Measurements from ENCODE around the gene ITGAX.

DNA sequence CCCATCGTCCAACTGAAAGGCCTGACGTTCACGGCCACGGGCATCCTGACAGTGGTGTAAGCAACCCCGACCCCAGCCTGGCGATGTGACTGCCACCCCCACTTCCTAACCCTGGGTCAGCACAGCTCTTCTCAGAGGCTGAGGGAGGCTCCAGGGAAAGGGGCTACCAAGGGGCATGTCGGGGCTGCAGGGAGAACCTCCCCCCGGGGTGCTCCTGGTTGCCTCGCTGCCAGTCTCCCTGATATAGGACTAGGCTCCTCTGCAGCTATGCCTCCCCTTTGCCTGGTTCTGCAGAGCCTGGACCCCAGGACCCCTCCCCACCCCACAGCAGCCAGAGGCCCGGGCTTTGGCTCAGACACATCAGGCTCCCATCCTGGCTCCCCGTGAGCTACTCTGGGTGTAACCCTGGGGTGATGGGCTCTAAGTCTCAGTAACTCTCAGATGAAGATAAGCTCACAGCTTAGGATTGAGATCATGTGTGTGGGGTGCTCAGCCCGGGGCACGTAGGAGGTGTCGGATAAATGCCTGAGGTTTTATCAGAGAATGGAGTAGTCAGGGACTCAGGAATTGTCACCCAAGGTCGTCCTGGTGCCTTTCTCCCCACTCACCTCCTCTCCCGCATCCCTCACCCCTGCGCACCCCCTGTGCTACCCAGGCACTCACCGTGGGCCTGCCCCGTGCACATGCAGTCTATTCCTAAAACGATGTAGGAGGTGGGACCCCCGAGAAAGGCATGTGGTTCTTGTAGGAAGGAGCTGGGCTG lies 48.8 kb downstream of the ITGAX start:
- TF ChIP-seq, protein P1, sequence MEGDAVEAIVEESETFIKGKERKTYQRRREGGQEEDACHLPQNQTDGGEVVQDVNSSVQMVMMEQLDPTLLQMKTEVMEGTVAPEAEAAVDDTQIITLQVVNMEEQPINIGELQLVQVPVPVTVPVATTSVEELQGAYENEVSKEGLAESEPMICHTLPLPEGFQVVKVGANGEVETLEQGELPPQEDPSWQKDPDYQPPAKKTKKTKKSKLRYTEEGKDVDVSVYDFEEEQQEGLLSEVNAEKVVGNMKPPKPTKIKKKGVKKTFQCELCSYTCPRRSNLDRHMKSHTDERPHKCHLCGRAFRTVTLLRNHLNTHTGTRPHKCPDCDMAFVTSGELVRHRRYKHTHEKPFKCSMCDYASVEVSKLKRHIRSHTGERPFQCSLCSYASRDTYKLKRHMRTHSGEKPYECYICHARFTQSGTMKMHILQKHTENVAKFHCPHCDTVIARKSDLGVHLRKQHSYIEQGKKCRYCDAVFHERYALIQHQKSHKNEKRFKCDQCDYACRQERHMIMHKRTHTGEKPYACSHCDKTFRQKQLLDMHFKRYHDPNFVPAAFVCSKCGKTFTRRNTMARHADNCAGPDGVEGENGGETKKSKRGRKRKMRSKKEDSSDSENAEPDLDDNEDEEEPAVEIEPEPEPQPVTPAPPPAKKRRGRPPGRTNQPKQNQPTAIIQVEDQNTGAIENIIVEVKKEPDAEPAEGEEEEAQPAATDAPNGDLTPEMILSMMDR (IDR thresholded peaks at IDR 0.05; ENCODE audit: poor library complexity) = no peak
- TF ChIP-seq EZH2 (IDR thresholded peaks at IDR 0.05; ENCODE audit: borderline replicate concordance) (no peak), EZH2phosphoT487 (IDR thresholded peaks at IDR 0.05; ENCODE audit: low read depth, severe bottlenecking, unreplicated experiment) (no peak)
